Measurements from ENCODE around the gene STYXL2. TPM values are rescaled to one million over a fixed set of nuclear protein-coding genes. Genes with fewer than 3 reads are reported as not detected.

STYXL2 gene
- total and polyA plus RNA-seq, 2 of the 8 experiments (the other 6 are each of a cell fraction or from before 2014, with no cell fraction given): 0.09 to 0.22 TPM

- no peak overlapping the region for H3K4me2 ChIP-seq (ENCODE audit: insufficient read depth in 1 of 2, low read depth in 2 of 2, low read length in 2 of 2)
- H3K14ac ChIP-seq (ENCODE audit: insufficient read length): no peak overlapping the region
- no peak for DNase-seq (ENCODE audit: low read depth in 1 of 2, low spot score in 2 of 2)
- no peaks in the 10 kb centered on the region for H3K9me3 ChIP-seq (ENCODE audit: insufficient read depth in 2 of 2, low read depth in 1 of 2, low read length in 1 of 2)
- H3K4ac ChIP-seq (replicated peaks; ENCODE audit: insufficient read length, low read depth, low read length): no peak overlapping the region
- no peak overlapping the region for H3K18ac ChIP-seq (ENCODE audit: extremely low read depth, low read length)
- no peak overlapping the region for H3K23ac ChIP-seq (ENCODE audit: insufficient read length)
- H3K4me3 ChIP-seq (ENCODE audit: extremely low read depth in 1 of 4, insufficient read depth in 2 of 4, low read depth in 3 of 4, low read length in 4 of 4): no peak overlapping the region
- no peaks in the 10 kb centered on the region for H4K20me1 ChIP-seq (replicated peaks in 1 of 2; ENCODE audit: control insufficient read depth in 1 of 2, insufficient read depth in 2 of 2, low read length in 2 of 2)
- FAIRE-seq: no peak
- no peaks in the 10 kb centered on the region for H3K79me1 ChIP-seq (ENCODE audit: low read depth, low read length)
- no peaks in the 10 kb centered on the region for H3K27me3 ChIP-seq (replicated peaks in 1 of 4; ENCODE audit: control insufficient read depth in 3 of 4, extremely low read depth in 1 of 4, insufficient read depth in 3 of 4, low read length in 3 of 4)
- no peak overlapping the region for H2BK20ac ChIP-seq (ENCODE audit: low read length)
- H2AFZ ChIP-seq (ENCODE audit: low read length): no peak overlapping the region
- no peaks in the 10 kb centered on the region for H3K36me3 ChIP-seq (ENCODE audit: control insufficient read depth in 2 of 4, insufficient read depth in 4 of 4, low read length in 3 of 4)
- no peak overlapping the region for H2BK15ac ChIP-seq (ENCODE audit: low read length)
- H3K4me1 ChIP-seq (replicated peaks in 1 of 4; ENCODE audit: control insufficient read depth in 3 of 4, insufficient read depth in 4 of 4, low read length in 3 of 4): peaks cover 3 to 6% (median 4%) of the 10 kb centered on the region in 4 experiments; a peak in 3 of 7 replicates
- 80% methylated on average over 1 of the region's 1 CpG; no CpG with 5 or more reads in 1 of the 2 experiments for WGBS, 2 experiments (ENCODE audit: extremely low coverage in 1 of 2, insufficient coverage in 1 of 2, insufficient read length in 1 of 2, insufficient replicate concordance in 2 of 2, low coverage in 1 of 2, low lambda C conversion rate in 2 of 2, missing lambda C conversion rate in 1 of 2)
- no peak overlapping the region for H4K8ac ChIP-seq (ENCODE audit: extremely low read depth, insufficient read depth, low read length)
- no peak overlapping the region for H3K27ac ChIP-seq (ENCODE audit: low read depth, low read length)
- H3K79me2 ChIP-seq (ENCODE audit: control insufficient read depth in 1 of 2, insufficient read depth in 2 of 2, low read length in 2 of 2): no peaks in the 10 kb centered on the region
- H3K56ac ChIP-seq (replicated peaks; ENCODE audit: insufficient read length, low read depth, low read length): no peak overlapping the region
- H2AK5ac ChIP-seq (ENCODE audit: low read depth, low read length): no peak overlapping the region
- ChIA-PET POLR2A (ENCODE audit: partially characterized antibody) (no interaction called here), CTCF (ENCODE audit: partially characterized antibody) (interaction anchor here (0.6 to 2.6 kb wide), 8 partner anchors 10 to 340 kb away, joined by 3 to 22 read pairs (median 4); no protein-coding TSS in a partner anchor)
- no peak overlapping the region for H4K5ac ChIP-seq (ENCODE audit: insufficient read length, low read depth, low read length)
- no peak overlapping the region for H3K9ac ChIP-seq (replicated peaks in 1 of 4; ENCODE audit: extremely low read depth in 1 of 4, low read depth in 3 of 4, low read length in 3 of 4)
- no peak overlapping the region for H2BK5ac ChIP-seq (ENCODE audit: low read depth, low read length)
- no peak overlapping the region for H2BK120ac ChIP-seq (replicated peaks; ENCODE audit: low read depth, low read length)
- no peak overlapping the region for H2BK12ac ChIP-seq (ENCODE audit: low read depth, low read length)
- H4K91ac ChIP-seq (replicated peaks; ENCODE audit: insufficient read length, low read length): no peak overlapping the region
- peaks cover 2% of the 10 kb centered on the region for H3K23me2 ChIP-seq (ENCODE audit: low read depth, low read length)
- TF ChIP-seq HDAC2 (IDR thresholded peaks at IDR 0.05; ENCODE audit: borderline replicate concordance in 1 of 2, low read depth in 2 of 2, low read length in 2 of 2) (no peak), BCL11A (IDR thresholded peaks at IDR 0.05; ENCODE audit: low read depth in 2 of 2, low read length in 2 of 2) (no peak), SUZ12 (IDR thresholded peaks at IDR 0.05; ENCODE audit: low read length) (no peak), MAFK (IDR thresholded peaks at IDR 0.05; ENCODE audit: low read depth, low read length) (no peak), RFX5 (IDR thresholded peaks at IDR 0.05; ENCODE audit: borderline replicate concordance, low read depth, low read length) (no peak), CTBP2 (IDR thresholded peaks at IDR 0.05; ENCODE audit: borderline replicate concordance, insufficient read depth, insufficient read length, low read length) (no peak), POLR2A (IDR thresholded peaks at IDR 0.05; ENCODE audit: control extremely low read depth in 1 of 2, low read depth in 2 of 2, low read length in 2 of 2) (no peak), KDM4A (IDR thresholded peaks at IDR 0.05; ENCODE audit: low read depth, low read length, severe bottlenecking) (no peak), YY1 (IDR thresholded peaks at IDR 0.05; ENCODE audit: low read depth, low read length) (no peak), EZH2 (IDR thresholded peaks at IDR 0.05; ENCODE audit: low read depth, low read length, severe bottlenecking) (no peak), FOSL1 (IDR thresholded peaks at IDR 0.05; ENCODE audit: insufficient read depth, low read depth, low read length) (no peak), HDAC6 (IDR thresholded peaks at IDR 0.05; ENCODE audit: low read depth, low read length) (no peak), MAX (IDR thresholded peaks at IDR 0.05) (no peak), BACH1 (IDR thresholded peaks at IDR 0.05; ENCODE audit: low read length) (no peak), CHD2 (IDR thresholded peaks at IDR 0.05; ENCODE audit: low read length) (no peak)
Measured at GRCh38 chr1:167092653-167093052, 1.2 kb upstream of the STYXL2 start.
